Right renal cortex interstitium (tissue), 3 donors: Measurements from ENCODE around the gene NLRP8. TPM values are rescaled to one million over a fixed set of nuclear protein-coding genes. Genes with fewer than 3 reads are reported as not detected.
"Not testable (repeated sequence)": the region's sequence is repeated elsewhere in the genome, so short reads cannot be mapped to it uniquely, and the experiment has no call there.

ENCODE experiments used
- DNase-seq, 3 donors: peaks; one replicate each; pipeline ENCODE4 v3.0.0-alpha.2; 2013; ENCODE audit warnings: low read depth in 3 of 3, low spot score in 2 of 3
- polyA plus RNA-seq, 3 donors: library from polyadenylated mRNA; unstranded; fragments of 120-200 nt; gene quantifications; one replicate each; pipeline ENCODE4 v1.2.1, GENCODE V29; 2013; ENCODE audit not compliant: insufficient read length in 3 of 3

NLRP8 gene
- not detected for polyA plus RNA-seq

- no peak for DNase-seq
Observed at GRCh38 chr19:55947532-55947931, at the start of gene NLRP8. Gene NLRP8 (plus strand): TSS chr19:55947832.

- no peak for DNase-seq
Observed at GRCh38 chr19:55898911-55899310, 48.7 kb upstream of the NLRP8 start.

GRCh38 chr19:55901369-55902079 lies 46.1 kb upstream of the NLRP8 start:
- DNase-seq = no peak

GRCh38 chr19:55902080-55902751 lies 45.4 kb upstream of the NLRP8 start:
- no peak for DNase-seq

- DNase-seq = no peak
Observed at GRCh38 chr19:55907286-55907685, 40.3 kb upstream of the NLRP8 start.

GRCh38 chr19:55907746-55908145 lies 39.9 kb upstream of the NLRP8 start:
- no peak for DNase-seq

- DNase-seq = no peak
Observed at GRCh38 chr19:55909801-55910200, 37.8 kb upstream of the NLRP8 start.

GRCh38 chr19:55912916-55913315 lies 34.7 kb upstream of the NLRP8 start:
- no peak for DNase-seq

- no peak for DNase-seq
Observed at GRCh38 chr19:55913643-55914268, 33.9 kb upstream of the NLRP8 start.

- no peak for DNase-seq
Observed at GRCh38 chr19:55923556-55923955, 24.1 kb upstream of the NLRP8 start.

- DNase-seq = no peak
Observed at GRCh38 chr19:55927991-55928390, 19.6 kb upstream of the NLRP8 start.

GRCh38 chr19:55929258-55929657 lies 18.4 kb upstream of the NLRP8 start:
- not testable (repeated sequence) for DNase-seq

GRCh38 chr19:55930996-55931515 lies 16.6 kb upstream of the NLRP8 start:
- DNase-seq = no peak

- DNase-seq = no peak
Observed at GRCh38 chr19:55931936-55932386, 15.7 kb upstream of the NLRP8 start, which contains the start of gene NLRP13. Gene NLRP13 (minus strand): TSS chr19:55932336. CDS start chr19:55932311, 25 bp downstream.

- DNase-seq = no peak
Observed at GRCh38 chr19:55935206-55935605, 12.4 kb upstream of the NLRP8 start.

- DNase-seq = no peak
Observed at GRCh38 chr19:55939206-55939605, 8.4 kb upstream of the NLRP8 start.

- no peak for DNase-seq
Observed at GRCh38 chr19:55940306-55940705, 7.3 kb upstream of the NLRP8 start.

- DNase-seq = not testable (repeated sequence)
Observed at GRCh38 chr19:55950566-55950965, 2.9 kb downstream of the NLRP8 start.

- no peak for DNase-seq
Observed at GRCh38 chr19:55956431-55956830, 8.8 kb downstream of the NLRP8 start.

- DNase-seq = no peak
Observed at GRCh38 chr19:55958356-55958755, 10.7 kb downstream of the NLRP8 start.

GRCh38 chr19:55959996-55960675 lies 12.5 kb downstream of the NLRP8 start:
- DNase-seq = no peak
